Hematopoietic multipotent progenitor cell treated with erythropoietin and hydrocortisone succinate and interleukin-3 and kit ligand, for 4 days (in vitro differentiated cells): Measurements from ENCODE around the gene LHX2.
"Not testable (repeated sequence)": the region's sequence is repeated elsewhere in the genome, so short reads cannot be mapped to it uniquely, and the experiment has no call there.

ENCODE experiments used
- DNase-seq: peaks from one replicate; pipeline ENCODE4 v3.0.0-alpha.2; 2015

The LHX2 gene, protein sequence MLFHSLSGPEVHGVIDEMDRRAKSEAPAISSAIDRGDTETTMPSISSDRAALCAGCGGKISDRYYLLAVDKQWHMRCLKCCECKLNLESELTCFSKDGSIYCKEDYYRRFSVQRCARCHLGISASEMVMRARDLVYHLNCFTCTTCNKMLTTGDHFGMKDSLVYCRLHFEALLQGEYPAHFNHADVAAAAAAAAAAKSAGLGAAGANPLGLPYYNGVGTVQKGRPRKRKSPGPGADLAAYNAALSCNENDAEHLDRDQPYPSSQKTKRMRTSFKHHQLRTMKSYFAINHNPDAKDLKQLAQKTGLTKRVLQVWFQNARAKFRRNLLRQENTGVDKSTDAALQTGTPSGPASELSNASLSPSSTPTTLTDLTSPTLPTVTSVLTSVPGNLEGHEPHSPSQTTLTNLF

DNA sequence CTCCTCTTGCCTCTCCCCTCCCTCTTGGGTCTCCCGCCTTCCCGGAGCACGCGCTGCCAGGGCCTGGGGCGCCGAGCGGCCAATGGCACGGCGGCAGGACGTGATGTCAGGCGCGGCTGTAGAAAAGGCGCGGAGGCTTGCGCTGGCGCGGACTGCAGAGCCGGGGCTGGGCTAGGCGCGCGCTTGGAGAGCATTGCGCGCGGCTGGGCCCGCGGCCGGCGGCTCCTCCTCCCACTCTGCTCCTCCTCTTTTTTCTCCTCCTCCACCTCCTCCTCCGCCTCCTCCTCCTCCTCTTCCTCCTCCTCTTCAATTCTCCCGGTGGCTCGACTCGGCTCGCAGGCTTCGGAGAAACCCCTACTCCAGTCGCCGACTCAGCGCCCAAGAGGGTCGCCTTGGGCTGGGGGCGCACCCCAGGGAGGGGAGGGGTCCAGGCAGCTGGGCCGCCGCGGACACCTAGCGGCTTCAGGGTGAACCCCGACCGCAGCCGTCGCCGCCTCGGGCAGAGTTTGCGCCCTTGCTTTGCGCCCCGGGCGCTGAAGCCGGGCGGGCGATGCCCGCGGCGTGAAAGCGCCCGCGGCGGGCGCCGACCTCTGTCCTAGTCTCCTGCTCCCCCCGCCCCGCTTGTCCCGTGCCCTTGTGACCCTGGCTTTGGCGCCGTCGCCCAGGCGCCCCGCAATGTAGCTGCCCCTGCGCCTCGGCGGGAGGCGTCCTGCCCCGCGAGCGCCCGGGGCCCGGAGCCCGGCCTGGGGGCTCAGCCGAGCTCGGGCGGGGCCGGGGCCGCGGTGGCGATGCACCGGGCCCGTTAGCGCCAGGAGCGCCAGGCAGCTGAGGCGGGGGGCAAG, at the start of gene LHX2:
TSS of gene LHX2 (plus strand) at position 309 of the 842 bp plus-strand sequence. CDS start 581 bp downstream, outside the sequence.
- DNase-seq = peak; percentile 84

DNA sequence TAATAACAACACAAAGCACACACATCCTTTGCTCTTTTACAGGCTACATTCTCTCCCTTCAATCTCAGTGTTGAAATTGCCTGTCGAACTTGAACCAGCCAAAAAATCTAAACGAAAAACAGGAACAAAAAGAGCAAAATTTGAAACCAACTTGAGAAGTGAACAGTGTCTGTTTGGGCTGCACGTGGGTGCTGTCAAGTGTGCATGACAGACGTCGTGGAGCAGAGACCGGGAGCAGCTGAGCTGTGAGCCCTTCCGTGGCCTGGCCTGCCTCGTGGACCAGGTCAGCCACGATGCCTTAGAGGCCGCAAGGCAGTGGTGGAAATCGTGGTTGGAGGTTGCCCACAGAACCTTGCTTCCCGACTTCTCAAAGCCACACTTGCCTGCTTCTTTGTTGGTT, 46.8 kb upstream of the LHX2 start:
- peak; percentile 15 for DNase-seq

GRCh38 chr9:123965801-123966686, 45.5 kb upstream of the LHX2 start:
- no peak for DNase-seq

- no peak for DNase-seq
Measured at GRCh38 chr9:123967323-123967722, 44.2 kb upstream of the LHX2 start.

GRCh38 chr9:123972618-123973017, 39.0 kb upstream of the LHX2 start:
- no peak for DNase-seq

DNA sequence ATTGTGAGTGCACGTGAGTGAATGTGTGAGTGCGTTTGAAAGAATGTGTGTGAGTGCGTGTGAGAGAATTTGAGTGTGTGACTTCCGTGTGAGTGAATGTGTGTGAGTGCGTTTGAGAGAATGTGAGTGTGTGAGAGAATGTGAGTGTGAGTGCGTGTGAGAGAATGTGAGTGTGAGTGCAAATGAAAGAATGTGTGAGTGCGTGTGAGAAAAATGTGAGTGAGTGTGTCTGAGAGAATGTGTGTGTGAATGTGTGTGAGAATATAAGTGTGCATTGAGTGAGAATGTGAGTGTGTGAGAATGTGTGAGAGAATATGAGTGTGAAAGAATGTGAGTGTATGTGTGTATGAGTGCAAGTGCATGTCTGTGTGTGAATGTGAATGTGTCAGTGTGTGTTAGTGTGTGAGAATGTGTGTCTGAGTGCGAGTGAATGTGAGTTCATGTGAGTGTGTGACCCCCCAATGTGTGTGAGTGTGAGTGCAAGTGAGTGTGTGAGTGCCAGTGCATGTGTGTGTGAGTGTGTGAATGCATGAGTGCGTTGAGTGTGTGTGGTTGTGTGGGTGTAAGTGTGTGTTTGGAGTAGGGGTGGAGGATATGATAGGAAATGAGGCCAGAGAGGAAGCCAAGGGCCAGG, 37.9 kb upstream of the LHX2 start:
- no peak for DNase-seq

- no peak for DNase-seq
Measured at GRCh38 chr9:123974471-123974870, 37.1 kb upstream of the LHX2 start.

DNA sequence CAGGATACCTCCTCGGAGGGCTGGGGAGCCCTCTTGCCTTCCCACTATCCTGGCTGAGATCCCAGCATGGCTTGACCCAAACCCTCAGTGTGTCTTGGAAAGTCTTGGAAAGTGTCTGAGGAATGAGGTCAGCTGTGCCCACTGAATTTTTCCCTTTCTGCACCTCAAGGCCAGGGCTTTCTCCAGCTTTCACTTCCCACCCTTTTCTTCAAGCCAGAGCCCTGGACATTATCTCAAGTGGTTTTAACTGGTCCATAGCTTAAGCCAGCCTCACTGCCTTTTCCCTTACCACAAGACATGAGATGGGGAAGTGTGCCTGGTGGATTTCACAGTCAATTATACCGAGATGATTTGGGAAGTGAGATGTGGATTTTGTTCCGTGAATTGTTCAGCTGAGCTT, 35.7 kb upstream of the LHX2 start:
- DNase-seq = no peak

DNA sequence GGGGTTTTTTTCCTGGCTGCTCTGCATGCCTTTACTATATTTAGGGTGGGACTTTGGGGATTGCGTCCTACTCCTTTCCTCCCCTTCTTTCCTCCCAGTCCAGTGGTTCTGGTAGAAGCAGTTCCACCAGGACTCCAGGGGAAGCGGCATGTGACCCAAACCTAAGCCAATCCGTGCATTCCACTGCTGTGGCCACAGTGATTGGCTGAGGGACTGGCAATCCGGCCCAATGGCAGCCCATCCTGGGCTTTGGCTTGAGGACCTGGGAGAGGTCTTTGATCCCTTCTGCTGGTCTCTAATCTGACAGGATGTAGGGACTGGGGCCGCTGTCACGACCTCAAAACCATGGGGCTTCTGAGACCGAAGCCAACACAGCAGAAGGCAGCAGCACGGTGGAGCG, 35.0 kb upstream of the LHX2 start:
- not testable (repeated sequence) for DNase-seq

GRCh38 chr9:123978981-123979380, 32.6 kb upstream of the LHX2 start:
- no peak for DNase-seq

DNA sequence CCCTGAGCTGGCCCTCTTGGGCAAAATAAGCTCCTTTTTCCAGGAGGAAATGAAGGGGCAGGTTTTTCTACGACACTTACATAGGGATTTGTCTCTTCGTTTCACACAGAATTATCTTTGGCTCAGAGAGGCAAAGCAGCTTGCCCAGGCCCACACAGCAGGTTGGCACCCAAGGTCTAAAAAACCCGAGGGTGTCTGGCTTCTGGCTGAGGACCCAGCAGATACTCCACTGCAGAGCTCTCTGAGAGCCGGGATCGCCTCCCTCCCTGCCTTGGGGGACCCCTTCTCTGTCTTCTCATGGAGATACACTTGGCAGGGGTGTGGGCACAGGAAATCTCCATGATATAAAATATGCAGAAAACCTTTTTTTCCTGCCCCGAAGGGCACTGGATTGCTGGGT, 29.0 kb upstream of the LHX2 start:
- no peak for DNase-seq

- no peak for DNase-seq
Measured at GRCh38 chr9:123983047-123983446, 28.5 kb upstream of the LHX2 start.

DNA sequence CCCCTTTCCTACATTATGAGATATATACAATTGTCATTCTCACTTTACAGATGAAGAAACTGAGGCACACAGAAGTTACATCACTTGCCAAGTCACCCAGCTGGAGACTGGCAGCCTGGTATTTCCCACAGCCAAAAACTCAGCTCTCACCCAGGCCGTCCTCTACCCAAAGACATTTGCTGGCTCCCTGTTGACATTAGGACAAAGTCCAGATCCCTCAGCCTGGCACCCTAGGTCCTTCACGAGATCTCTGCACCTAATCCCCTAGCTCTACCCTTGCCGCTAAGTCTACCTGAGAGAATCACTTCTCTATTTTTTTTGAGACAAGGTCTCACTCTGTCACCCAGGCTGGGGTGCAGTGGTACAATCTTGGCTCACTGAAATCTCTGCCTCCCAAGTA, 26.8 kb upstream of the LHX2 start:
- no peak for DNase-seq

- no peak for DNase-seq
Measured at GRCh38 chr9:123985869-123986268, 25.7 kb upstream of the LHX2 start.

DNA sequence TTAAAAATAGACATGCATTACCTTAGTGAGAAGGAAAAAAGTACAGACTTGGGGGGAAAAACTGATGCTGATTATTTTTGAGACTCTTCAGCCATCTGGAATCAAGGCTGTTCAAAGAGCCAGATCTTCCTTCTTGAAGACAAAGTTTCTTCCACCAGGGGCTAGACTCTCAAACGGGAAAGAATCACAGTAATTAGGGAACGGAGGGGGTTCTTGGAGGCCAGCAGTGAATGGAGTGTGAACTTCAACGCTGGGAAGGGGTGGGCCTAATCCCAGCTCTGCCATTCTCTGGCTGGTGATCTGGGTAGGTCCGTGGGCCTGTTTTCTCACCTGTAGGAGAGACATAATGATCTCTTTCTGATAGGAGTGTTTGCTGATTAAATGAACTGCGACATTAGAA, 21.1 kb upstream of the LHX2 start:
- no peak for DNase-seq

- DNase-seq = not testable (repeated sequence)
Measured at GRCh38 chr9:123992679-123993078, 18.9 kb upstream of the LHX2 start.

DNA sequence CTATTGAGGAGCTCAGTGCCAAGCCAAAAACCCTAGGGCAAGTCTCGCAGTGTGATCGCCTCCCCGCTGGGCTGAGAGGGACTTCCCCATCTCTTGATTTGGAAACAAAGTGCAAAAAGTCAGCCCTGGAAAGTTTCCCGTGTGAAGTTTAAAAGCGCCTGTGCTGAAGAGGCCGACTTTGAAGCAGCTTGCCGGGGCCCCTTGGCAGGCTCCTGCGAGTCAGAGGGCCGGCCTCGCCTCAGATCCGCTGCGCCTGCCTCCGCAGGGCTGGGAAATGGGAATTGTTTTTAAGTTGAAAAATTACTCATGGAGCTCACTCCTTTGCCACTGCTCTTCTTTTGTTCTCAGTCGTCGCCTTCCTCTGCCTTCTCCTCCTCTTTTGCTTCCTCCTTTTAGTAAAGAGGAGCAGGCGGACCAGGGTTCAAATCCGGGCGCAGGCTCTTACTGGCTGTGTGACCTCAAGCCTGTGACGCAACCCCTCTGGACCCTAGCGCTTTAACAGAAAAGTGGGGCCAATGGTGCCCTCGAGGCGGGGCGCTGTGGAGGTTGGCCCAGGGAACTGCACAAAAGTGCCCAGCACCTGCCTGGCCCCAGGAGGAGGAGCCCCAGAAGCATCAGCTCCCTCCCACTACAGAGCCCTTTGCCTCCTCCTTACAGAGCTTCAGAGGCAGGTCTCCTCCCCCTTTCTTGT, 14.7 kb upstream of the LHX2 start:
- no peak for DNase-seq

- DNase-seq = no peak
Measured at GRCh38 chr9:123997665-123998277, 13.8 kb upstream of the LHX2 start.

DNA sequence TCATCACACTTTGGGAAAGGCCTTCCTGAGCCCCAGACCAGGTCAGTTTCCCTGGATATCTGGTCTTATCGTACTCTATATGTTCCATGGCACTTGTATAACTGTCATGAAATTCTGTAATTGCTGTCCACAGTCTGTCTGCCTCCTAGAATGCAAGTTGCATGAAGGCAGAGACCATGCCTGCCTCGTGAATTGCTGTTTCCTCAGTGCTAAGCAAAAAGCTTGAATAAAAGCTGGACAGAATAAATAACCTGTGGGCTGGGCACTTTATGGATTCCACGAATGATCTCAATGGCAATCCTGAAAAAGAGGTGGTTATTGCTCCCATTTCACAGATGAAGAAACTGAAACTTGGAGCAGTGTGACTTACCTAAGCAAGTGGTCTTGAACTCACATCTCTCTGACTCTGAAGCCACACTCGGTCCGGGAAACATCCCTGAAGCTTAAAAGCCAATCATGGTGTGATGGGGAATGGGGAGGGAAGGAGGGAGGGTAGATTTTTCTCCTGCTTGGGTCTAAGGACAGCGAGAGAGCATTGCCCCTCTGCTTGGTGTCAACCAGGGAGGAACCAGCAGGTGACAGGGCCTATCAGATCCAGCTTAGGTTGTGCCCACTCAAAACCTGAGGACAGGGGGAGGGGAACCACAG, 13.2 kb upstream of the LHX2 start:
- DNase-seq = no peak

GRCh38 chr9:123998970-123999621, 12.5 kb upstream of the LHX2 start:
- no peak for DNase-seq
